Spleen (tissue), 7 donors: ENCODE data around the gene PPP1R15B.

Source experiments
- CTCF ChIP-seq, 11 experiments: fragments of 200-600 bp in 7 of 11; fragments of 450-650 bp in 4 of 11; sonication (generic) in 4 of 11; IDR thresholded peaks in 8 of 11; conservative IDR thresholded peaks in 3 of 11; 1 replicate in 7 of 11; 2 replicates in 4 of 11; pipeline versions ENCODE4 v1.4.0 to v1.8.0; 2016 to 2021; ENCODE audit warnings: antibody characterized with exemption in 11 of 11, inconsistent platforms in 4 of 11, mild to moderate bottlenecking in 1 of 11
- POLR2A ChIP-seq, 3 donors: fragments of 450-650 bp; IDR thresholded peaks; one replicate each; pipeline ENCODE4 v1.5.1; 2017; ENCODE audit warnings: antibody characterized with exemption in 3 of 3, mild to moderate bottlenecking in 1 of 3
- donor health status: DM: no; HTN: no; CAD: no; lungs with moderate emphysema.
- donor health status: DM: no; HTN: no; CAD: no.
- donor health status: DM: no; HTN: no; CAD: no.

DNA sequence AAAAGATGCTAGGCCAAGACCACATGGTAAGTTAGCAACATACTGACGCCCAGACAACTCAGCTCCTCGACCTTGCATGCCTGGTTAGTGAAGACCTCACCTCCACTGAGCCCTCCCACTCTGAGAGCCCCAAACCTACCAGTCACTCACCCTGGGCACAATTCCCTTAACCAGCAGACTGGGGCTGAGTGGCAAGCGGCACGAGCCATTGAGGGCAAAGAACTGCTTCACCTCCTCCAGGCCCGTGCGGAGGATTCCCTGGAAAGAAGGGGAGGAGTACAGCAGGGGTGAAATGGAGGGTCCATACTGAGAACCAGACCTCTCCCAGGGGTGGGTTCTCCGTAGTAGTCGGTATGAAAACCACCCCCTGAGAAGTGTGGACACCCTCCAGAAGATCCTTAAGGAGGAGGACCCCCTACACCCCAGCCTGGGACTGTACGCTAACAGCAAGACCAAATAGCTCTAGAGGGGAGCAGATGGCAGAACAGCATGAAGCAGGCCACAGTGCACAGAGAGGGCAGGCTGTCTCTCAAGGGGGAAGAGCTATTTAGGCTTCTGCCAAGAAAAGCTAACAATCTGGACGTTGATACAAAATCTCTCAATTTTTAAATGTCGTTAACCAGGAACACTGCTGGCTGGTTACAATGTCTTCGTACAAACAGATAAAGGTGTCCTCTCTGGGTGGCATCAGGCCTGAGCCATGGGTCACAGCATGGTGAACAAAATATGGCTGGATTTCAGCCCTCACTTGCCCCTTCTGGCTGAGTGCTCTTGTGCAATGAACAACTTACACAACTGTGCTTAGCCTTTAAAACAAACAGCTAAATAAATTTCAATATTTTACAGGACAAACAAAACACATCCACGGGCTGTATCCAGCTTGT, 31.0 kb upstream of the PPP1R15B start:
- TF ChIP-seq POLR2A (IDR thresholded peaks at IDR 0.05) = no peak
- no peak for TF ChIP-seq CTCF (IDR thresholded peaks at IDR 0.05 in 8 of 11, conservative IDR thresholded peaks at IDR 0.05 in 3 of 11)
